ENCODE measurements around the gene LHX2. TPM values are rescaled to one million over a fixed set of nuclear protein-coding genes. Genes with fewer than 3 reads are reported as not detected.
"Not testable (repeated sequence)": the region's sequence is repeated elsewhere in the genome, so short reads cannot be mapped to it uniquely, and the experiment has no call there.

The LHX2 gene, protein sequence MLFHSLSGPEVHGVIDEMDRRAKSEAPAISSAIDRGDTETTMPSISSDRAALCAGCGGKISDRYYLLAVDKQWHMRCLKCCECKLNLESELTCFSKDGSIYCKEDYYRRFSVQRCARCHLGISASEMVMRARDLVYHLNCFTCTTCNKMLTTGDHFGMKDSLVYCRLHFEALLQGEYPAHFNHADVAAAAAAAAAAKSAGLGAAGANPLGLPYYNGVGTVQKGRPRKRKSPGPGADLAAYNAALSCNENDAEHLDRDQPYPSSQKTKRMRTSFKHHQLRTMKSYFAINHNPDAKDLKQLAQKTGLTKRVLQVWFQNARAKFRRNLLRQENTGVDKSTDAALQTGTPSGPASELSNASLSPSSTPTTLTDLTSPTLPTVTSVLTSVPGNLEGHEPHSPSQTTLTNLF
- 0.17 TPM for total RNA-seq

DNA sequence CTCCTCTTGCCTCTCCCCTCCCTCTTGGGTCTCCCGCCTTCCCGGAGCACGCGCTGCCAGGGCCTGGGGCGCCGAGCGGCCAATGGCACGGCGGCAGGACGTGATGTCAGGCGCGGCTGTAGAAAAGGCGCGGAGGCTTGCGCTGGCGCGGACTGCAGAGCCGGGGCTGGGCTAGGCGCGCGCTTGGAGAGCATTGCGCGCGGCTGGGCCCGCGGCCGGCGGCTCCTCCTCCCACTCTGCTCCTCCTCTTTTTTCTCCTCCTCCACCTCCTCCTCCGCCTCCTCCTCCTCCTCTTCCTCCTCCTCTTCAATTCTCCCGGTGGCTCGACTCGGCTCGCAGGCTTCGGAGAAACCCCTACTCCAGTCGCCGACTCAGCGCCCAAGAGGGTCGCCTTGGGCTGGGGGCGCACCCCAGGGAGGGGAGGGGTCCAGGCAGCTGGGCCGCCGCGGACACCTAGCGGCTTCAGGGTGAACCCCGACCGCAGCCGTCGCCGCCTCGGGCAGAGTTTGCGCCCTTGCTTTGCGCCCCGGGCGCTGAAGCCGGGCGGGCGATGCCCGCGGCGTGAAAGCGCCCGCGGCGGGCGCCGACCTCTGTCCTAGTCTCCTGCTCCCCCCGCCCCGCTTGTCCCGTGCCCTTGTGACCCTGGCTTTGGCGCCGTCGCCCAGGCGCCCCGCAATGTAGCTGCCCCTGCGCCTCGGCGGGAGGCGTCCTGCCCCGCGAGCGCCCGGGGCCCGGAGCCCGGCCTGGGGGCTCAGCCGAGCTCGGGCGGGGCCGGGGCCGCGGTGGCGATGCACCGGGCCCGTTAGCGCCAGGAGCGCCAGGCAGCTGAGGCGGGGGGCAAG lies at the start of gene LHX2:
TSS of gene LHX2 (plus strand) at position 309 of the 842 bp plus-strand sequence. CDS start 581 bp downstream, outside the sequence.
- peak; percentile 42 for DNase-seq (ENCODE audit: low spot score)

DNA sequence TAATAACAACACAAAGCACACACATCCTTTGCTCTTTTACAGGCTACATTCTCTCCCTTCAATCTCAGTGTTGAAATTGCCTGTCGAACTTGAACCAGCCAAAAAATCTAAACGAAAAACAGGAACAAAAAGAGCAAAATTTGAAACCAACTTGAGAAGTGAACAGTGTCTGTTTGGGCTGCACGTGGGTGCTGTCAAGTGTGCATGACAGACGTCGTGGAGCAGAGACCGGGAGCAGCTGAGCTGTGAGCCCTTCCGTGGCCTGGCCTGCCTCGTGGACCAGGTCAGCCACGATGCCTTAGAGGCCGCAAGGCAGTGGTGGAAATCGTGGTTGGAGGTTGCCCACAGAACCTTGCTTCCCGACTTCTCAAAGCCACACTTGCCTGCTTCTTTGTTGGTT lies 46.8 kb upstream of the LHX2 start:
- DNase-seq (ENCODE audit: low spot score), result no peak

DNA sequence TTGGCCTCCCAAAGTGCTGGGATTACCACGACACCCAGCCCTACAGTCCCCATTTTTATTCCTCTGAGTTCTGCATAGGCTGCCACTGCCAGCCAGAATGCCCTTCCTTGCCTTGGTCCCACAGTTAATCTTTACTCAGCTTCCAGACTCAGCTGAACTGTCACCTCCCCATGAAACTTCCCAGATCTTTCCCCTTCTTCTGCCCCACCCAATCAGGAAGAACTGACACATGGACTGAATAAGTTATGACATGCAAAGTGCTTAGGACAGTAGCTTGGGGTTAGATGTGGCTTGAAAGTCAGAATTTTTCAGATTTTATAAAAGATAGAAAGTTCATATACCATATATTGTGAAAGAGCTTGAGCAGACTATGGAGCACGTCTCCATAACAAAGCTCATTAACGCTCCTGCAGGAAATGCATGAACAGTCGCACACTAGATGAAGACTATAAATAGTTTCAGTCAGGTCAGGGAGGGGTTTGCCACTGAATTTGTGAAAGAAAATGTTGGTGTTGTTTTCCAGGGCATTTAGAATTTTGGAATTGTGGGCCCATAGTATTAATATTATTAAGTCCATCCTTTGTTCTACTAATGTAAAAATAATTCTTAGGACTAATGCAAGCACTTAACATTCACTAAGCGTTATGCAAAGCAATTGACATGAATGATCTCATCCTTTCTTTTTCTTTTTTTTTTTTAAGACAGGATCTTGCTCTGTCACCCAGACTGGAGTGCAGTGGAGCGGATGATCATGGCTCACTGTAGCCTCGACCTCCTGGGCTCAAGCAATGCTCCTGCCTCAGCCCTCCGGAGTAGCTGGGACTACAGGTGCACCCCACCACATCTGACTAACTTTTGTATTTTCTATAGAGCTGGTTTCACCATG lies 45.5 kb upstream of the LHX2 start:
- no peak for DNase-seq (ENCODE audit: low spot score)

GRCh38 chr9:123967323-123967722 lies 44.2 kb upstream of the LHX2 start:
- no peak for DNase-seq (ENCODE audit: low spot score)

GRCh38 chr9:123972618-123973017 lies 39.0 kb upstream of the LHX2 start:
- DNase-seq (ENCODE audit: low spot score), result no peak

DNA sequence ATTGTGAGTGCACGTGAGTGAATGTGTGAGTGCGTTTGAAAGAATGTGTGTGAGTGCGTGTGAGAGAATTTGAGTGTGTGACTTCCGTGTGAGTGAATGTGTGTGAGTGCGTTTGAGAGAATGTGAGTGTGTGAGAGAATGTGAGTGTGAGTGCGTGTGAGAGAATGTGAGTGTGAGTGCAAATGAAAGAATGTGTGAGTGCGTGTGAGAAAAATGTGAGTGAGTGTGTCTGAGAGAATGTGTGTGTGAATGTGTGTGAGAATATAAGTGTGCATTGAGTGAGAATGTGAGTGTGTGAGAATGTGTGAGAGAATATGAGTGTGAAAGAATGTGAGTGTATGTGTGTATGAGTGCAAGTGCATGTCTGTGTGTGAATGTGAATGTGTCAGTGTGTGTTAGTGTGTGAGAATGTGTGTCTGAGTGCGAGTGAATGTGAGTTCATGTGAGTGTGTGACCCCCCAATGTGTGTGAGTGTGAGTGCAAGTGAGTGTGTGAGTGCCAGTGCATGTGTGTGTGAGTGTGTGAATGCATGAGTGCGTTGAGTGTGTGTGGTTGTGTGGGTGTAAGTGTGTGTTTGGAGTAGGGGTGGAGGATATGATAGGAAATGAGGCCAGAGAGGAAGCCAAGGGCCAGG lies 37.9 kb upstream of the LHX2 start:
- no peak for DNase-seq (ENCODE audit: low spot score)

- DNase-seq (ENCODE audit: low spot score), result no peak
Observed at GRCh38 chr9:123974471-123974870, 37.1 kb upstream of the LHX2 start.

- peak; percentile 15 for DNase-seq (ENCODE audit: low spot score)
Observed at GRCh38 chr9:123975871-123976270, 35.7 kb upstream of the LHX2 start.

- not testable (repeated sequence) for DNase-seq (ENCODE audit: low spot score)
Observed at GRCh38 chr9:123976579-123976978, 35.0 kb upstream of the LHX2 start.

DNA sequence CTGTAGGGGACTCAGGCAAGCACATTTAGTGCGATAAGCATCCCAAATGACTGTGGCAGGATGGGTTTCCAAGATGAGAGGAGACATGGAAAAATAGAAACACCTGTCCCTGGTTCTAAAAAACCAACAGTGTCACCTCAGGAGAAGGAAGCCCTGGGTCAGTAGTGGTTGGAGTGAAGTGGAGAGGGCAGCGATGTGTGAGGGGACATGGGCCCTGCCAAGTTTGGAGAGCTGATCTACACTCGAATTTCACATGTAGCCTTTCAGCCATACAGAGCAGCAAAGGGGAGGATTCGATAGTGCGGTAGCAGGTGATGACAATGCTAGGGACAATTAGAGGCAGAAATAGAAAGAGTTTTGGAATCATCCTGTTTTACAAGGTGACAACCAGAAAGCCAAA lies 32.6 kb upstream of the LHX2 start:
- DNase-seq (ENCODE audit: low spot score), result no peak

- no peak for DNase-seq (ENCODE audit: low spot score)
Observed at GRCh38 chr9:123982535-123982934, 29.0 kb upstream of the LHX2 start.

- no peak for DNase-seq (ENCODE audit: low spot score)
Observed at GRCh38 chr9:123983047-123983446, 28.5 kb upstream of the LHX2 start.

DNA sequence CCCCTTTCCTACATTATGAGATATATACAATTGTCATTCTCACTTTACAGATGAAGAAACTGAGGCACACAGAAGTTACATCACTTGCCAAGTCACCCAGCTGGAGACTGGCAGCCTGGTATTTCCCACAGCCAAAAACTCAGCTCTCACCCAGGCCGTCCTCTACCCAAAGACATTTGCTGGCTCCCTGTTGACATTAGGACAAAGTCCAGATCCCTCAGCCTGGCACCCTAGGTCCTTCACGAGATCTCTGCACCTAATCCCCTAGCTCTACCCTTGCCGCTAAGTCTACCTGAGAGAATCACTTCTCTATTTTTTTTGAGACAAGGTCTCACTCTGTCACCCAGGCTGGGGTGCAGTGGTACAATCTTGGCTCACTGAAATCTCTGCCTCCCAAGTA lies 26.8 kb upstream of the LHX2 start:
- DNase-seq (ENCODE audit: low spot score), result no peak

- DNase-seq (ENCODE audit: low spot score), result no peak
Observed at GRCh38 chr9:123985869-123986268, 25.7 kb upstream of the LHX2 start.

DNA sequence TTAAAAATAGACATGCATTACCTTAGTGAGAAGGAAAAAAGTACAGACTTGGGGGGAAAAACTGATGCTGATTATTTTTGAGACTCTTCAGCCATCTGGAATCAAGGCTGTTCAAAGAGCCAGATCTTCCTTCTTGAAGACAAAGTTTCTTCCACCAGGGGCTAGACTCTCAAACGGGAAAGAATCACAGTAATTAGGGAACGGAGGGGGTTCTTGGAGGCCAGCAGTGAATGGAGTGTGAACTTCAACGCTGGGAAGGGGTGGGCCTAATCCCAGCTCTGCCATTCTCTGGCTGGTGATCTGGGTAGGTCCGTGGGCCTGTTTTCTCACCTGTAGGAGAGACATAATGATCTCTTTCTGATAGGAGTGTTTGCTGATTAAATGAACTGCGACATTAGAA lies 21.1 kb upstream of the LHX2 start:
- no peak for DNase-seq (ENCODE audit: low spot score)

DNA sequence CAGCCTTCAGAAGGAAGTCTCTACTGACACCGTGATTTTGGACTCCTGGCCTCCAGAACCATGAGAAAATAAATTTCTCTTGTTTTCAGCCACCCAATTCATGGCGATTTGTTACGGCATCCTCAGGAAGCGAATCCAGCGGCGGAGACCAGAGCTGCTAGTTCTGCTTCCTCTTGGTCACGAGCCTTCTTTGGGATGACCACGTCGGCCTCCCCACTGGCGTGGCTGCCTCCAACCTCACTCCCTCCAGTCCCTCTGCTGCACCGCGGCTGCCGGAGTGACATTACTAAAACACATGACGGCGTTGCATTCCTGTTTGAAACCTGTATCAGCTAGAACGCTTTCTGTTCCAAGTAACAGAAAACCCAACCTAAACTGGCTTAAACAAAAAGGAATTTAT lies 18.9 kb upstream of the LHX2 start:
- not testable (repeated sequence) for DNase-seq (ENCODE audit: low spot score)

GRCh38 chr9:123996731-123997421 lies 14.7 kb upstream of the LHX2 start:
- DNase-seq (ENCODE audit: low spot score), result no peak

- peak; percentile 34 for DNase-seq (ENCODE audit: low spot score)
Observed at GRCh38 chr9:123997665-123998277, 13.8 kb upstream of the LHX2 start.

- DNase-seq (ENCODE audit: low spot score), result no peak
Observed at GRCh38 chr9:123998278-123998925, 13.2 kb upstream of the LHX2 start.
